Stimulated activated CD8-positive, alpha-beta memory T cell treated with anti-CD3 and anti-CD28 coated beads, Interleukin-4, amount 100 ng/mL, for 48 hours (primary cell): ENCODE data around the gene LY86.
A peak's percentile ranks its signal among the peaks of the same experiment; 100 is the strongest.

ENCODE experiments used
- DNase-seq: peaks from one replicate; pipeline ENCODE4 v3.0.0-alpha.2; 2020

LY86 gene

DNA sequence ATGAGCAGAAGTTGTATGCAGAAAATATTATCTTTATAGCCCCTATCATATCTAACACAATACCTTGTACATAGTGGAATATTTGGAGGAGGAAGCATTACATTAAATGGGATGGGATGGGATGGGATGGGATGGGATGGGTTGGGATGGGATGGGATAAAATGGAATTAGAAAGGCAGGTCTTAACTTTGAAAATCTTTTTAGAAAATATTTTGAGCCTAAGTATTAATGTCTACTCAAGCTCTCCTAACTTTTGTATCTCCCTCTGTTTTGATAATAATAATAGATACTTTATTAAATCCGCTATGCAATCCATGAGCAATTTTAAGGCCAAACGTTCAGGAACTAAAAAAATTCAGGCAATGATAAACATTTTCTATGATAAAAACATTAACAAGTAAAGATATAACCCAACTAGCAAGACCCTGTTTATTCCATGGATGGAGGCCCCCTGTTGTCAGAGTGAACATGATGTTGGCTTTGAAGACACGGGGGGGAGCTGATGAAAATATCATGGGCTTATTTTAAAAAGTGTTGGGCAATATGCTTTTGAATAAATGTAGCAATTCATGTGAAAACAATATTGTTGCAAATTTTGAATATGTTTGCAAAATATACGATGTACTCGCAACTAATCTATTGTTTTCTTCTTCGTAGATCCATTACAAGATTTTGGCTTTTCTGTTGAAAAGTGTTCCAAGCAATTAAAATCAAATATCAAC, 35.9 kb downstream of the LY86 start:
- no peak for DNase-seq

DNA sequence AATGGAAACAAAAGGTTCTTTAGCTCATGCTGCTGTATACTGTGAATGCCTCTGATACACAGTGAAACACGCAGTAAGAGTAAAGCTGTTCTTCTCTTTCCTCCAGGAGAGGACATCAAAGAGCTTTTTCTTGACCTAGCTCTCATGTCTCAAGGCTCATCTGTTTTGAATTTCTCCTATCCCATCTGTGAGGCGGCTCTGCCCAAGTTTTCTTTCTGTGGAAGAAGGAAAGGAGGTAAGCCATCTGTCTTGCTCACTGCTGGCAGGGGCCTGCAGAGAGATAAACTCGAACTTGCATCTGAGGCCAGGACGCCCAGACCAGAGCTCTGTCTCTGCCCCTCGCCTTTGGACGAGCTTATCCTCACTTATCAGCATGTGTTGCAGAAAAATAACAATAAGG, 37.7 kb downstream of the LY86 start:
- DNase-seq, result no peak

DNA sequence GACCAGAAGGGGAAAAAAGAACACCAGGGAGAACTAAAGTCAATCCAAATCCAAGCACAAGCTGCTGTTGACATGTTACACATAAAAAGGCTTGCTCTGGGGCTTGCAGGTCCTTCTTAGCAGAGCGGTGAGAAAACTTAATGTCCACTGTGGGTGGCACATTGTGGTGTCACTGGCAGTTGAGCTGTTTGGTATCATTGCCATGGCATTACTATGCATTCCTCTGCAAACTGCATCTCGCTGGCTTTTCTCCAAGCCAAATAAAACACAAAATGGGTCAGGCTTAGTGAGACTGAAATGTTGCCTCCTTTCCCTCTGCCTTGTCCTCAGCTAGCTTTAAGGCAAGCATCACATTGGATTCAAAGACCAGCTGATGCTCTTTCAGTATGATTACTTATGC, 40.9 kb downstream of the LY86 start:
- DNase-seq, result no peak

DNA sequence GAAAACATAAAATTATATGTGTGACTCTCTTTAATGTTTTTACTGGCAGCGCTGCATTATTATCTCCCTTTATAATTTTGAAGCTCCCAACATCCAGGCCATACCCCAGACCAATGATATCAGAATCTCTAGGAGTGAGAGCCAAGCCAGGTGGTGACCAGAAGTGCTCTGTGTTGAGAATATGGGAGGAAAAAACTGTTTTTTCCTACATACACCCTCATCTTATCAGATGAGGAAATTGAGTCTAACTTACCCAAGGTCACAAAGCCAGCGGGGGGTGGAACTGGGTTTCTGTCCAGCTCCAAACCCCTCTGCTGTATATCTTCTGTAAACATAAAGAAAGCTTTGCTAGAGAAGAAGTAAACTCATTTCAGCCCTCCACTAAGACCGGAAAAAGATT, 42.5 kb downstream of the LY86 start:
- DNase-seq, result no peak

DNA sequence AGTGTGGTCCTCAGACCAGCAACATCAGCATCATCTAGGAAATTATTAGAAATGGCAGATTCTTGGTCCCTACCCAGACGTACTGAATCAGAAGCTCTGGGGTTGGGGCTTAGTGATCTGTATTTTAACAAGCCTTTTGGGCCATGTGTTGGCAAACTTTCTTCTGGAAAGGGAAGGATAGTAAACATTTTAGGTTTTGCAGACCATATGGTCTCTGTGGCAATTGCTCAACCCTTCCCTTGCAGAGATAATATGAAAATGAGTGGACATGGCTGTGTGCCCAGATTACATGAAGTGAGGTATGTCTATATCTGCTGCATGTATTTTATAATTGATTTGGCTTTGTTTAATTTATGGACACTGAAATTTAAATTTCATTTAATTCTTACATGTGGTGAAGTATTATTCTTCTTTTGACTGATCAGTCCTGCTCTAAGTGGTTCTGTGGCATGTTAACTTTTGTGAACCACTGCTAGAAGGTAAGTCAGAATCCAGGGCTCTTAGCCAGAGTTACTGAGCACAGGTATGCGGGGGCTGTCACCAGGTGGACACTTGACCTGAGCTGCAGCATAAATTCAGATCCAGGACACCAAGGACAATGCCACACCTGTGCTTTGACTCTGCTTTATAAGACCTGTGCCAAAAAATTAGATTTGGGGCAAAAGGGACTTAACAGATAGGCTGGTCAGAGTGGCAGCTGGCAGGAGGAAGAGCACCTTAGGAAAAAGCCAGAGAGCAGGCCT, 43.2 kb downstream of the LY86 start:
- no peak for DNase-seq

DNA sequence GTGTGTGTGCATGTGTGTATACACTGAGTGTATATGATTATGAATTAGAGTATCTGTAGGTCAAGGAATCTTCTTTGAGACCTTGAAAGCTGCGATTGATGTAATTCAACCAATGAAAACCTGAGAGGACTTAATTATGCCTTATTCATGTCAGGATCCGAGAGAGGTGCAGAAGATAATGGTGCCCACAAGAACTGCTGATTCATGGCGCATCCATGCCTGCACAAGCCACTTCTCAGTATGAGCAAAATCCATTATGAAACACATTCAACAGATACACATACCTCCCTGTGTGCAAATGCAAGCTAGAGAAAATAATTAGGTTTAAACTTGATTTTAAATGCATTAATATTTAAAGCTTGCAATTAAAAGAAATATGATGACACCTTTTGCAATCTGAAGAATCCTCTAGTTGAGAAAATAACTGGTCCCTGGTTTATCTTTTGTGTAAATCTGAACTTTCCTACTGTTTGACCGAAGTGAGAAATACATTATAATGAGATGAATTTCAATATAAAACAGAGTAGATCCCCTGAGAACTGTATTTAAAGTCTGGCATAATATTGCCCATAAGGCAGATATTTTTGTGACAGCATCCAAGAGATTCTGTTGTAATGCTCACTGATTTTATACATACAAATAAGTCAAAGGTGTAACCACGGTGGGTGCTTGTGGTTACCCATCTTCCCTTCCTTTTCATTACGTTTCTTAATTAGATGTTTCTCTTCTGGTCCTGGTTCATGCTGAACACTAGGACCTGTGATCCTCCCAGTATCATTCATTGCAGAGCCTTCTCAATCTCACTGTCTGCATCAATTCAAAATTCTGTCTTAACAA, 45.6 kb downstream of the LY86 start:
- DNase-seq, result no peak

DNA sequence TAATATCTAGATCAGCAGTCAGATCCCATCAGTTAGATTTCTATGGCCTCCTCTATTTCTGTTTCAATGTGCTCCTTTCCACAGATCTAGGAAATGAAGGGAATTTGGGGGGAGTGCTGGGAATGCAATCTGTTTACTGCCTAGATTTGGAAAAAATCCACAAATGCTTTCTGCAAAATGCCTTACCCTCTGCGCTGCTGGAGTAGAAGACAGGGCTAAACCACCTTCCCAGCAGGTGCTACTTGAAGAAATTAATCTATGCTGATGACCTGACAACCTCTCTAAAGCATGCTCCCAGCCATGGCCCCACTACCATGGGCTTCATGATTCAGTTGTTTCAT, 46.2 kb downstream of the LY86 start:
- DNase-seq, result no peak

DNA sequence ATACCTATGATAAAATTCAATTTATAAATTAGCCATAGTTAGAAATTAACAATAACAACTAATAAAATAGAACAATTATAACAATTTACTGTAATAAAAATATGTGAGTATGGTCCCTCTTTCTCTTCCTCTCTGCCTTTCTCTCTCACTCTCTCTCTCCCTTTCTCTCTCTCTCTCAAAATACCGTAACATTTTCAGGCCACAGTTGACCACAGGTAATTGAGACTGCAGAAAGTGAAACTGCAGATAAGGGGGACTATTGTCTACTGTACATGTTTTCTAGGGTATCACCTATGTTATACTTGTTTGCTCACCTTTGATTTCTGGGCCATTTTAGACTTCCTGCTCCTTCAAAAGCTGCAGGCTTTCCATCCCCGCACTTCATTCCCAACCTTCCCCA, 46.8 kb downstream of the LY86 start:
- DNase-seq, result no peak

DNA sequence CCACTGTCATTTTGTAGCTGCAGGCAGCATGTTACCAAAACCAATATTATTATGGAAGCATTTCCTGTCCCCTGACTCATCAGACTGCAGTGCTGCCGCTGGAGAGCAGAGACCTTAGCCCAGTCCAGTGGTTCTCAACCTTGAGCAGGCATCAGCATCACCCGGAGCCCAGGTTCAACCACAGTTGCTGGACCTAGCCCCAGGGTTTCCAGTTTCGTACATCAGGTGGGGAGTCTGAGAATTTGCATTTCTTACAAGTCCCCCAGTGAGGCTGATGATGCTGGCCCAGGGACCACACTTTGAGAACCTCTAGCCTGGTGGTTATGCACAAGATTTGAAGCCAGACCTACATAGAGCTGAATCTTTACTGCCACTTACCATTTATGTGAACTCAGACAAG, 47.3 kb downstream of the LY86 start:
- no peak for DNase-seq

DNA sequence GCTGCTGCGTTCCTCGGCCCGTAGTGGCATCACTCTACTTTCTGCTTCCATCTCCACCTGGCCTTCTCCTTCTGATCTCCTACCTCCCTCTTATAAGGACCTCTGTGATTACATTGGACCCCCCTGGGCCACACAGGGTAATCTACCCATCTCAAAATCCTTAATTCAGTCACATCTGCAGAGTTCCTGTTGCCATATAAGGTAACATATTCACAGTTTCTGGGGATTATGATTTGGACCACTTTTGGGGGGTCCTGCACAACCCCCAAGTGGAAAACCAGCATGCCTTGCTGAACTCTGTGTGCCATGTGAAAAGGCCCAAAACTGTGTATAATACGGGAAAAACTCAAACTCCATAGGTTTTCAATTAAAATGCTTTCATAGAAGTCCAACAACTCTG, 51.1 kb downstream of the LY86 start:
- DNase-seq, result no peak

DNA sequence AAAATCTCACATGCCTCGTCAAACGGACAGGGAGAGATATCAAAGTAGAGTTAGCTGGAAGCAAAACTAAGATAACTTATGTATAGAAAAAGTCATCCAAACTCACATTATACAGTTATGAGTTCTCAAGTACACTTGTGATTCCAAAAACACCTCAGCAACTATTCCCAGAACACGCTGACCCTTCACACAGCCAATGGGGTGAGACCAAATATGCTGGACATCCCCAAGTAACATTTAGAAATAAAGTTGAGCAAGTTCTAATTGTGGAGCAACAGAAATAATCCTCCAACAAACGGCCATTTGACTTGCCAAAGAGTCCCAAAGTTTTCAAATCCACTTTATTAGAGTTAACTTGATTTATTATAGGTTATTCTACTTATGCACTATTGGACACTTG, 52.4 kb downstream of the LY86 start:
- DNase-seq, result no peak

DNA sequence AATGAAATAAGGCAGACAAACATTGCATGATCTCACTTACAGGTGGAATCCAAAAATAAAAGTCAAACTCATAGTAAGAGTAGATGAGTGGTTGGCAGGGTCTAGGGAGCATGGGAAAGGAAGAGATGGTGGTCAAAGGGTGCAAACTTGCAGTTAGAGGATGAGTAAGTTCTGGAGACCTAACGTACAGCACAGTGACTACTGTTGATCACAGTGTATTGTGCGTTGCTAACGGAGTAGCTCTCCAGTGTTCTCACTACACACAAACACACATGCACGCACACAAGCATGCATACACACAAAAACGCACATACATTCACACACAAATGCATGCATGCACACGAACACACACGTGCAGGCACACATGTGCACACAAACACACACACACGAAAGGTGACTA, 54.9 kb downstream of the LY86 start:
- no peak for DNase-seq

DNA sequence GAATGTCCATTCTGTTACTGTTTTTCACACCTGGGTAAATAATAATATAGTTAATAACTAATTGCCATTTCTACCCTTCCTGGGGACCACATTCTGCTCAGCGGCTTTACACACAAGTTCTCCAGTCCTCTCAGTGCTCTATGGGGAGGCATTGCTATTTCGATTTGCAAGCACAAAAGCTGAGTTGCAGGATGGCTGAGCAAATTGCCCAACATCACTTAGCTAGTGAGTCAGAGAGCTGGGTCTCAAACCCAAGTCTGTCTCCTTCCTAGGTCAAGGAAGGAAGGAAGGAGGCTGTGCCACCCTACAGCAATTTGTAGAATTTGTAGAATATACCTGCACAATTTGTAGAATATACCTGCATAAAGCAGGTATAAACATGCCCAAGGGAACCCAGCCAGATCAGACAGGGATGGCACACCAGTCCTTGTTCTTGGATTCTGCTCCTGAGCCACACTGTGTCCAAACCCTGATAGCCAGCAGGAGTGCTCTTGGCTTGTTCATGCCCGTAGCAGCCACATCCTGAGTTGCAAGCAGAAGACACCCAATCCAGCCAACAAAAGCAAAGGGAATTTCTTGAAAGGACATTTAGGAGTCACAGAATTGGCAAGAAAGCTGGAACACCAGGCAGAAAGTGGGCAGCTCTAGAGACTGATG, 56.9 kb downstream of the LY86 start:
- DNase-seq, result no peak

DNA sequence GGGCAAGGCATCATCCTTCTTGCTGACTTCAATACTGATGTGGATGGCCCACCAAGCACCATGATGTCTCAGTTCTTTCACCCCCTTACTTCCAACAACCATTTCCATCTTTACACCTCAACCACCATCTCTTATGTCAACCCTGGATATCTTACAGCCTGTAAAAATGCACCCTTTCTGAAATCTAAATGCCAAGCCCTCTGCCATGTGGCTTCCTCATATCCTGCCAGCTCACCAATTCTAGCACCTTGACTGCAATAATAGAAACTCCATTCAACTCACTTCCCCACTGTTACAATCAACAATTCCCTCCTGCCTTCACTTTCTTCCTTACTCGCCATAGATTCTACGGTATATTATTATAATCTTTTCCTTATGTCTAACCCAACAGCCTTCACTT, 57.9 kb downstream of the LY86 start:
- no peak for DNase-seq

DNA sequence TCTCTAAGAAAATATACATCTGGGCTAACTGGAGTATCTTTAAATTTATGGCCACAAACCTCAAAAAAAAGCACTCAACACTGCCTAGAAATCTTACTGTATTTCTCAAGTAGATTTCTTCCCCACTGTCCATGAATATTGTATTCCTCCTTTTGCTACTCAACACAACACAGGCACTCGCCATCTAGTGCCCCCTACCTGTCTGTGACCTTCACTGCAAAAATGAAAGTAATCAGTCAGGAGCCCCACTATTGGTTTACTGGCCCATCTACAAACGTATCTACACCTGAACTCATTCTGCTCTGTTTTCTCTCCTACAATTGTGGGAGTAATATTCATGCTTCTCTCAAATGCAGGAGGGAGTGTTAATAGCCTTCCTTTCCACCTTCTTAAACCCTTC, 58.3 kb downstream of the LY86 start:
- DNase-seq, result no peak

DNA sequence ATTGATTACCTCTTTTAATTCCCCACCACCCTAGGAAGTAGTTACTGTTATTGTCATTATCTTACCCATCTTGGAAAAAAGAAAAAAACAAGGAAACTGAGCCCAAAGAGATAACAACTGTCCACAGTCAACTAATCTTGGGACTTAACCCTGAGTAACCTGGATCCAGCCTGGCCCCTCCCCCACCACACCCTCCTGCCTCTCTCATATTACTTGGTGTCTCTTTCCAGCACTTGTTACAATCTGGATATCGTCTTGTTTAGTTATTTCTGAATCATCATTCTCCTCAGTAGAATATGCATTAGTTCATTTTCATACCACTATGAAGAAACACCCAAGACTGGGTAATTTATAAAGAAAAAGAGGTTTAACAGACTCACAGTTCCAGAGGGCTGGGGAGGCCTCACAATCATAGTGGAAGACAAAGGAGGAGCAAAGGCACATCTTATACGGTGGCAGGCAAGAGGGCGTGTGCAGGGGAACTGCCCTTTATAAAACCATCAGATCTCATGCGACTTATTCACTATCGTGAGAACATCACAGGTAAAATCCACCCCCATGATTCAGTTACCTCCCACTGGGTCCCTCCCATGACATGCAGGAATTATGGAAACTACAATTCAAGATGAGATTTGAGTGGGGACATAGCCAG, 60.3 kb downstream of the LY86 start:
- no peak for DNase-seq

DNA sequence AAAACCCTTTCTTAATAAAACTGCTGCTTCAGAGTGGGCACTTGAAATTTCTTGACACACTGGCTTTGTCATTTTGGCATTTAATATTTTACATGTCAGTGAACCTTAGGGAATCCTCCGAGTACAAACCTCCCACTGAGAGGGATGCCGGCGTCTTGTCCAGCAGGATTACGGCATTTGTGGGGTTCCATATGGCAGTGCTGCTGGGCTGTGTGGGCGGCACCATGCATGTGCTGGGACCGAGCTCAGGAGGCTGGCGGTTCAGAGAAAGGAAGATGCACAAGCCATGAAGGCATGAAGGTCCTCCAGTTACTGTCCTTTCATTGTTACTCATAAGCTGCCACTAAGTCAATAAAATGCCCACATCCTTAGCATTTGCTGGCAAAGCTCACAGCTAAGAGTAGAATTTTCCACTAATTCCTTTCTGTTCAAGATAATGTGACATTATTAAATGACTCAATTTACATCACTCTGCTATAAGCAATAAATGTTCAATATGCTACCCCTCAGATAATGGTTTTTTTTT, 61.4 kb downstream of the LY86 start:
- no peak for DNase-seq

DNA sequence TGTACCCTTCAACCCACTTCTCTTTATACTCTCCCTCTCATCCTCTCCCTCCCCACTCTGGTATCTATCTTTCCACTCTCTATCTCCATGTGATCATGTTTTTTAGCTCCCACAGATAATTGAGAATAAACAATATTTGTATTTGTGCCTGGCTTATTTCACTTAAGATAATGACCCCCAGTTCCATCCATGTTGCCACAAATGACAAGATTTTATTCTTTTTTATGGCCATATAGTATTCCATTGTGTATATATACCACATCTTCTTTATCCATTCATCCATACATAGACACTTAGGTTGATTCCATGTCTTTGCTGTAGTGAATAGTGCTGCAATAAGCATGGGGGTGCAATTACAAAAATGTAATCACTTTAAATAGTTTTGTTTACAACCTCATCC, 62.3 kb downstream of the LY86 start:
- no peak for DNase-seq

DNA sequence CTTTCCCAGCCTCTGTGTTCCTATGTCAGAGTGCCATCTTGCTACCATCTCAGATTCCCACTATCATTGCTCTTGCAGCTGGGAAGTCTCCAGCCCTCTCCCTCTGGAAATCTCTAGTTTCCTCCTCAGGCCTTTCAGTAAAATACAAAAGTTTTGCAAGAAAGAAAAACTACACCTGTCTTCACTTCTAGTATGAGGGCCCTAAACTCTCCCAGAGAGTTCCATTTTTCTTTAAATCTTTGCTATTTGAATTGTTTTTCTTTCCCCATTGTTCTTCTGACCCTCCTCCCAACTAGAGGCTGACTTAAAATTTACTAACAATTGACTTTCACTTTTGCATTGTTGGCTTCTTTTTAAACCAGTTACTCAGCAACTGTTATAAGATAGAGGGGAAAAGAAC, 62.8 kb downstream of the LY86 start:
- no peak for DNase-seq

DNA sequence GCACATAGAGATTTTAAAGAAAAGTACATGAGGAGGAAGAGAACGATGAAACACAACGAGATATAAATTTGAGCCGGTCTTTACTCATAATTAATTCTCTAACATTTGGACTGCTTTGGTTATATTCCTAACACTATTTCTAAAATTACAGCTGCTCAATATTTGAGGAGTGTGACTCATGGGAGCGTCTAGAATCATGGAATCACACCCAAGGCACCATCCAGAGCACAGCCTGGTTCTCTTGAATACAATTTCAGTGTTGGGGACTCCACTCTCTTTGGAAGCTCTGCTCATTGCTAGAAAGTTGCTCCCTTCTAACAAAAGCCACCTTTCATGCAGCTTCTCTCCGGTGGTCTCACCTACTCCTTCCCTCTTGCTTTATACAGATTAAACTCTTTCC, 64.4 kb downstream of the LY86 start:
- DNase-seq, result no peak

DNA sequence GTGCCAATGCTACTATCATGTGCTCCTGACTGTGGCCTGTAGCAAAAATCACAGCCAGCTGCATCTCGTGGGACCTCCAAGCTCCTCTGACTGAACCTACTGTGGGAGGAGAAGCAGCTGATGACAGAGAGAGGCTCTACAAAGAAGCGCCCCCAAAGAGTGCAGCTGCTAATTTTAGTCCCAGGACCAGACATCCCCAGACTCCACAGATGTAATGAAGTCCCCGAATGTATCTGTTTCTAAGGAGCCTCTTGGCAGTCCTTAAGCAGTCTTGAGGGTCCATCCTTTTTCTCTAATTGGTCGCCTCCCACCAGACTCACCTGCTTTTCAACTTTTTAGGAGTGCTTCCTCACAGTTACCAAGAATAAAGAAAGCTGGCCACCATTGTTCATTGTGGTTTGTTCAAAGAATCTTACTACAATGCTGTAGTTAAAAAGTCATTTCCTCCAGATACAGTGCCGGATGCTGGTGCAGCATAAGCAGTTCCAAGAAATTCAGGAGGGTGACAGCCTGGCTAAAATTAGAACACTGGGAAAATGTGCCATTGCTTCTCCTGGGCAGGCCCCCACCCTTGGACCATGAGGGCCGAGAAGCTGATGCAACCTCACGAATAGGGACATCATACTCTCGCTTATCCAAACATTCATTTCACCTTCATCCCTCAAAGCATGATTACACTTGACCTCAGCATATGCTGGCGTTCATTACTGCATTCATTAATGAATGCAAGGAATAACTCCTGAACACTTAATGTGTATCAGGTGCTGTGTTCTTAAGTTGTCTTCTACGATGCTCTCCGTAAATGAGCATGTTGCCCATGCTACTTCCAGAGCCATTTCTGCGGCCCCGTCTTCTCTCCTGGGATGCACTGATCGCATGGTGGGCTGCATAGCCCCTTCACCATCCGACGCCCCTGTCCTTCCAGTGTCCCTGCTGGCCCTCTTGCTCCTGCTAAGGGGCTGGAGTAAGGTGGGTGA, 66.4 kb downstream of the LY86 start:
- peak; percentile 61 for DNase-seq
